Activated naive CD8-positive, alpha-beta T cell (primary cell): ENCODE measurements around the gene PRR18.

Experiments
- H3K27ac Mint-ChIP-seq: one replicate; pipeline ENCODE4 v1.8.0; 2021; ENCODE audit warnings: mixed read lengths
- H3K27me3 Mint-ChIP-seq: one replicate; pipeline ENCODE4 v1.8.0; 2021; ENCODE audit warnings: mixed read lengths
- H3K36me3 Mint-ChIP-seq: one replicate; pipeline ENCODE4 v1.8.0; 2021; ENCODE audit warnings: mixed read lengths
- H3K4me1 Mint-ChIP-seq: one replicate; pipeline ENCODE4 v1.8.0; 2021; ENCODE audit warnings: low read depth, mixed read lengths
- H3K4me3 Mint-ChIP-seq: one replicate; pipeline ENCODE4 v1.8.0; 2021; ENCODE audit warnings: mild to moderate bottlenecking, mixed read lengths
- H3K9me3 Mint-ChIP-seq: one replicate; pipeline ENCODE4 v1.8.0; 2021; ENCODE audit warnings: low read depth, mixed read lengths

Gene PRR18

GRCh38 chr6:166259296-166259977, 48.8 kb downstream of the PRR18 start:
- Mint-ChIP-seq H3K9me3 (no peaks in the 10 kb centered on the region), H3K36me3 (no peaks in the 10 kb centered on the region), H3K4me1 (peaks cover 47% of the 10 kb centered on the region), H3K27ac (peak overlapping the region; percentile 86), H3K27me3 (no peaks in the 10 kb centered on the region), H3K4me3 (peak overlapping the region; percentile 78)

DNA sequence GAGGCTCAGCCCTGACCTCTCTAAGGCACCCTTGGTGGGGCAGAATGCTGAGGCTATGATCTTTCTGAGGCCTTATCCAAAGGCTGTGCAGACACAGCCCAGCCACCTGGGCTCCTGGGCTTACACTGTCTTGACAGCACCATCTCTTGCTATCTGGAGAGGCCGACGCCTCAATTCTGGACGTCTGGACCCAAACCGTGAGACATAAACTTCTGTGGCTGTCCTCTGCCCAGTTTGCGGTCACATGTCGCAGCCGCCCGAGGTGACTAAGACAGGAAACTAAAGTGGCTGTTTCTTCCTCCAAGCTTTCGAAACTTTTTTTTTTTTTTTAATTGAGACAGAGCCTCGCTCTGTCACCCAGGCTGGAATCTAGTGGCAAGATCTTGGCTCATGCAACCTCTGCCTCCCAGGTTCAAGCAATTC, 49.3 kb downstream of the PRR18 start:
- Mint-ChIP-seq H3K9me3 (no peaks in the 10 kb centered on the region), H3K4me3 (peak overlapping the region; percentile 78), H3K27me3 (no peaks in the 10 kb centered on the region), H3K4me1 (peaks cover 52% of the 10 kb centered on the region), H3K27ac (peak overlapping the region; percentile 86), H3K36me3 (no peaks in the 10 kb centered on the region)

- H3K9me3 Mint-ChIP-seq: no peaks in the 10 kb centered on the region
- peak overlapping the region; percentile 78 for H3K4me3 Mint-ChIP-seq
- no peaks in the 10 kb centered on the region for H3K36me3 Mint-ChIP-seq
- H3K4me1 Mint-ChIP-seq: peaks cover 57% of the 10 kb centered on the region
- H3K27ac Mint-ChIP-seq: peak overlapping the region; percentile 86
- no peaks in the 10 kb centered on the region for H3K27me3 Mint-ChIP-seq
Measured at GRCh38 chr6:166257911-166258318, 50.3 kb downstream of the PRR18 start.
